ENCODE results near the gene ZSCAN22.

GRCh38 chr19:58349590-58349989 is 22.8 kb downstream of the ZSCAN22 start:
- TF ChIP-seq CTCF (IDR thresholded peaks at IDR 0.05 in 2 of 3, conservative IDR thresholded peaks at IDR 0.05 in 1 of 3; ENCODE audit: borderline replicate concordance in 1 of 3, insufficient read depth in 1 of 3, low read depth in 2 of 3, low read length in 2 of 3) (no peak), ZNF274 (IDR thresholded peaks at IDR 0.05; ENCODE audit: low read depth, low read length) (no peak), CBX3 (IDR thresholded peaks at IDR 0.05; ENCODE audit: low read depth) (no peak), REST (IDR thresholded peaks at IDR 0.05; ENCODE audit: low read depth) (no peak), POLR2AphosphoS5 (IDR thresholded peaks at IDR 0.05; ENCODE audit: low read depth, low read length) (no peak), POLR2A (IDR thresholded peaks at IDR 0.05; ENCODE audit: borderline replicate concordance, extremely low read depth, insufficient read depth, insufficient read length) (no peak), EZH2phosphoT487 (IDR thresholded peaks at IDR 0.05; ENCODE audit: borderline replicate concordance) (no peak), SIN3A (IDR thresholded peaks at IDR 0.05; ENCODE audit: low read depth) (no peak), YY1 (IDR thresholded peaks at IDR 0.05; ENCODE audit: extremely low read depth, insufficient replicate concordance, low read depth, low read length) (no peak)
